ENCODE results near the gene SIRPA. TPM values are rescaled to one million over a fixed set of nuclear protein-coding genes. Genes with fewer than 3 reads are reported as not detected.

SIRPA gene
- total and polyA plus RNA-seq, 2 of the 8 experiments (the other 6 are each of a cell fraction or from before 2014, with no cell fraction given), result 3.9 to 4.3 TPM

- TF ChIP-seq POLR2AphosphoS5 (IDR thresholded peaks at IDR 0.05; ENCODE audit: low read depth, low read length) (no peak), ASH2L (IDR thresholded peaks at IDR 0.05; ENCODE audit: low read length) (no peak), NANOG (IDR thresholded peaks at IDR 0.05; ENCODE audit: insufficient read depth, low read depth, low read length, poor library complexity, severe bottlenecking) (no peak), CREB1 (IDR thresholded peaks at IDR 0.05) (no peak), EGR1 (IDR thresholded peaks at IDR 0.05; ENCODE audit: borderline replicate concordance, low read depth, low read length) (no peak), TCF12 (IDR thresholded peaks at IDR 0.05; ENCODE audit: low read depth, low read length) (no peak), RFX5 (IDR thresholded peaks at IDR 0.05; ENCODE audit: borderline replicate concordance, low read depth, low read length) (no peak)
- Histone ChIP-seq H3K56ac (replicated peaks; ENCODE audit: insufficient read length, low read depth, low read length) (no peak overlapping the region), H3K79me1 (ENCODE audit: low read depth, low read length) (no peaks in the 10 kb centered on the region), H2BK5ac (ENCODE audit: low read depth, low read length) (no peak overlapping the region), H3K79me2 (ENCODE audit: control insufficient read depth in 1 of 2, insufficient read depth in 2 of 2, low read length in 2 of 2) (no peaks in the 10 kb centered on the region), H2BK120ac (replicated peaks; ENCODE audit: low read depth, low read length) (no peak overlapping the region), H3K14ac (ENCODE audit: insufficient read length) (no peak overlapping the region), H2BK15ac (ENCODE audit: low read length) (no peak overlapping the region), H3K27me3 (replicated peaks in 1 of 4; ENCODE audit: control insufficient read depth in 3 of 4, extremely low read depth in 1 of 4, insufficient read depth in 3 of 4, low read length in 3 of 4) (no peaks in the 10 kb centered on the region; a peak in 1 of 7 replicates), H3K9ac (replicated peaks in 1 of 4; ENCODE audit: extremely low read depth in 1 of 4, low read depth in 3 of 4, low read length in 3 of 4) (no peak overlapping the region; a peak in 1 of 7 replicates), H3K27ac (ENCODE audit: low read depth, low read length) (no peak overlapping the region), H3K4me1 (replicated peaks in 1 of 4; ENCODE audit: control insufficient read depth in 3 of 4, insufficient read depth in 4 of 4, low read length in 3 of 4) (peaks cover 0 to 14% (median 1%) of the 10 kb centered on the region in 4 experiments; a peak in 5 of 7 replicates), H2AK5ac (ENCODE audit: low read depth, low read length) (0 out of 2 replicates have a peak overlapping the region, but pooled peaks have one; percentile 10), H3K4me3 (ENCODE audit: extremely low read depth in 1 of 4, insufficient read depth in 2 of 4, low read depth in 3 of 4, low read length in 4 of 4) (no peak overlapping the region), H2AFZ (ENCODE audit: low read length) (no peak overlapping the region), H3K4me2 (ENCODE audit: insufficient read depth in 1 of 2, low read depth in 2 of 2, low read length in 2 of 2) (no peak overlapping the region), H3K4ac (replicated peaks; ENCODE audit: insufficient read length, low read depth, low read length) (peak overlapping the region; percentile 16), H2BK12ac (ENCODE audit: low read depth, low read length) (no peak overlapping the region), H2BK20ac (ENCODE audit: low read length) (no peak overlapping the region), H4K20me1 (replicated peaks in 1 of 2; ENCODE audit: control insufficient read depth in 1 of 2, insufficient read depth in 2 of 2, low read length in 2 of 2) (peaks cover 0 to 2% of the 10 kb centered on the region in 2 experiments), H4K5ac (ENCODE audit: insufficient read length, low read depth, low read length) (no peak overlapping the region), H3K23me2 (ENCODE audit: low read depth, low read length) (no peaks in the 10 kb centered on the region; the same call in 1 of the 2 replicates), H3K18ac (ENCODE audit: extremely low read depth, low read length) (no peak overlapping the region), H4K8ac (ENCODE audit: extremely low read depth, insufficient read depth, low read length) (no peak overlapping the region), H4K91ac (replicated peaks; ENCODE audit: insufficient read length, low read length) (no peak overlapping the region), H3K9me3 (ENCODE audit: insufficient read depth in 2 of 2, low read depth in 1 of 2, low read length in 1 of 2) (no peaks in the 10 kb centered on the region), H3K23ac (ENCODE audit: insufficient read length) (no peak overlapping the region), H3K36me3 (ENCODE audit: control insufficient read depth in 2 of 4, insufficient read depth in 4 of 4, low read length in 3 of 4) (no peaks in the 10 kb centered on the region)
- WGBS, 2 experiments (ENCODE audit: extremely low coverage in 1 of 2, insufficient coverage in 1 of 2, insufficient read length in 1 of 2, insufficient replicate concordance in 2 of 2, low coverage in 1 of 2, low lambda C conversion rate in 2 of 2, missing lambda C conversion rate in 1 of 2), result 85% methylated on average over 9 of the region's 9 CpGs; no CpG with 5 or more reads in 1 of the 2 experiments
- FAIRE-seq (no peak), DNase-seq (ENCODE audit: low read depth in 1 of 2, low spot score in 2 of 2) (no peak)
- POLR2A ChIA-PET (ENCODE audit: partially characterized antibody), result no interaction called here
- CTCF ChIA-PET (ENCODE audit: partially characterized antibody), result interaction anchor here (1.3 kb wide), 1 partner anchor 380 kb away, joined by 3 read pairs; no protein-coding TSS in a partner anchor
Observed at GRCh38 chr20:1883986-1884385, 11.2 kb upstream of the SIRPA start.
